Measurements from ENCODE around the gene ADD1.

- TF ChIP-seq EP300 (IDR thresholded peaks at IDR 0.05) (no peak), POLR2A (IDR thresholded peaks at IDR 0.05) (no peak)
- TF ChIP-seq, protein P1, sequence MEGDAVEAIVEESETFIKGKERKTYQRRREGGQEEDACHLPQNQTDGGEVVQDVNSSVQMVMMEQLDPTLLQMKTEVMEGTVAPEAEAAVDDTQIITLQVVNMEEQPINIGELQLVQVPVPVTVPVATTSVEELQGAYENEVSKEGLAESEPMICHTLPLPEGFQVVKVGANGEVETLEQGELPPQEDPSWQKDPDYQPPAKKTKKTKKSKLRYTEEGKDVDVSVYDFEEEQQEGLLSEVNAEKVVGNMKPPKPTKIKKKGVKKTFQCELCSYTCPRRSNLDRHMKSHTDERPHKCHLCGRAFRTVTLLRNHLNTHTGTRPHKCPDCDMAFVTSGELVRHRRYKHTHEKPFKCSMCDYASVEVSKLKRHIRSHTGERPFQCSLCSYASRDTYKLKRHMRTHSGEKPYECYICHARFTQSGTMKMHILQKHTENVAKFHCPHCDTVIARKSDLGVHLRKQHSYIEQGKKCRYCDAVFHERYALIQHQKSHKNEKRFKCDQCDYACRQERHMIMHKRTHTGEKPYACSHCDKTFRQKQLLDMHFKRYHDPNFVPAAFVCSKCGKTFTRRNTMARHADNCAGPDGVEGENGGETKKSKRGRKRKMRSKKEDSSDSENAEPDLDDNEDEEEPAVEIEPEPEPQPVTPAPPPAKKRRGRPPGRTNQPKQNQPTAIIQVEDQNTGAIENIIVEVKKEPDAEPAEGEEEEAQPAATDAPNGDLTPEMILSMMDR (IDR thresholded peaks at IDR 0.05), result no peak
Observed at GRCh38 chr4:2823671-2824328, 19.8 kb upstream of the ADD1 start.

All from suprapubic skin (tissue), 3 donors.